ENCODE results near the gene RAB3C.

DNA sequence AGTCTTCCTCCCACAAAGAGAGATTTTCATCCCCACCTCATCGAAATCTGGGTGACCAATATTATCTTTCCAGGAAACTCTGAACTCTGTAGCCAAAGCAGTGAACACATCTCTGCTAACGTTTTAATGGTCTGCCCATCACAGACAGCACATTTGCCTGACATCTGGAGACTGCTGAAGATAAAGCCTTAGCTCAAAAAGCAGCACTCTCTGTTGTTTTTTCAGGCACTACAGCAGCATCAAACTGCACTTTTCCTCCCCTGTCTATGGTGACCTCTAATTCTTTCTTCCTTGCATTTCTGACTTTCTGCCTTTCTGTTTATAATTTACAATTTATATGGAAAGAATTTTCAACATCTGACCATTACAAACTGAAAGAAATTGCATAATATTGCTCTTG lies 66.8 kb downstream of the RAB3C start:
- TF ChIP-seq, protein P1, sequence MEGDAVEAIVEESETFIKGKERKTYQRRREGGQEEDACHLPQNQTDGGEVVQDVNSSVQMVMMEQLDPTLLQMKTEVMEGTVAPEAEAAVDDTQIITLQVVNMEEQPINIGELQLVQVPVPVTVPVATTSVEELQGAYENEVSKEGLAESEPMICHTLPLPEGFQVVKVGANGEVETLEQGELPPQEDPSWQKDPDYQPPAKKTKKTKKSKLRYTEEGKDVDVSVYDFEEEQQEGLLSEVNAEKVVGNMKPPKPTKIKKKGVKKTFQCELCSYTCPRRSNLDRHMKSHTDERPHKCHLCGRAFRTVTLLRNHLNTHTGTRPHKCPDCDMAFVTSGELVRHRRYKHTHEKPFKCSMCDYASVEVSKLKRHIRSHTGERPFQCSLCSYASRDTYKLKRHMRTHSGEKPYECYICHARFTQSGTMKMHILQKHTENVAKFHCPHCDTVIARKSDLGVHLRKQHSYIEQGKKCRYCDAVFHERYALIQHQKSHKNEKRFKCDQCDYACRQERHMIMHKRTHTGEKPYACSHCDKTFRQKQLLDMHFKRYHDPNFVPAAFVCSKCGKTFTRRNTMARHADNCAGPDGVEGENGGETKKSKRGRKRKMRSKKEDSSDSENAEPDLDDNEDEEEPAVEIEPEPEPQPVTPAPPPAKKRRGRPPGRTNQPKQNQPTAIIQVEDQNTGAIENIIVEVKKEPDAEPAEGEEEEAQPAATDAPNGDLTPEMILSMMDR (IDR thresholded peaks at IDR 0.05 in 8 of 11, conservative IDR thresholded peaks at IDR 0.05 in 3 of 11), result no peak
- TF ChIP-seq POLR2A (IDR thresholded peaks at IDR 0.05) (no peak), POLR2AphosphoS5 (IDR thresholded peaks at IDR 0.05) (no peak)

All from spleen (tissue), 7 donors.